H1 (cell line): ENCODE data around the gene ASTN2.

Experiments used
- CTCF ChIP-seq, 3 experiments: IDR thresholded peaks; 1 replicate in 2 of 3; 2 replicates in 1 of 3; pipeline versions ENCODE4 v1.5.1 to v1.6.1; 2011; ENCODE audit warnings: low read length in 3 of 3, mild to moderate bottlenecking in 3 of 3, inconsistent platforms in 2 of 3, low read depth in 1 of 3, moderate library complexity in 1 of 3; ENCODE audit not compliant: insufficient read depth in 1 of 3; ENCODE audit errors: control extremely low read depth in 1 of 3
- EP300 ChIP-seq, 2 experiments: IDR thresholded peaks; 1 replicate in 1 of 2; 2 replicates in 1 of 2; pipeline ENCODE4 v1.6.1; 2011 to 2012; ENCODE audit warnings: low read depth in 2 of 2, low read length in 2 of 2, mild to moderate bottlenecking in 2 of 2, borderline replicate concordance in 1 of 2, inconsistent platforms in 1 of 2, moderate library complexity in 1 of 2
- JUN ChIP-seq: IDR thresholded peaks from 2 replicates; pipeline ENCODE4 v1.6.1; 2011; ENCODE audit warnings: low read depth, mild to moderate bottlenecking, improper control_type of control experiment, low read length
- SIN3A ChIP-seq, 2 experiments: IDR thresholded peaks in 1 of 2; conservative IDR thresholded peaks in 1 of 2; 2 replicates each; pipeline ENCODE4 v1.6.1; 2011 to 2012; ENCODE audit warnings: low read length in 2 of 2, improper control_type of control experiment in 1 of 2, low read depth in 1 of 2, mild to moderate bottlenecking in 1 of 2

GRCh38 chr9:117204971-117205370, 209.9 kb downstream of the ASTN2 start:
- TF ChIP-seq SIN3A (conservative IDR thresholded peaks at IDR 0.05 in 1 of 2, IDR thresholded peaks at IDR 0.05 in 1 of 2; ENCODE audit: low read depth in 1 of 2, low read length in 2 of 2) (no peak), CTCF (IDR thresholded peaks at IDR 0.05; ENCODE audit: control extremely low read depth in 1 of 3, insufficient read depth in 1 of 3, low read depth in 1 of 3, low read length in 3 of 3) (no peak), JUN (no peak), EP300 (IDR thresholded peaks at IDR 0.05; ENCODE audit: borderline replicate concordance in 1 of 2, low read depth in 2 of 2, low read length in 2 of 2) (no peak)
